ENCODE data around the gene RAB22A. TPM values are rescaled to one million over a fixed set of nuclear protein-coding genes. Genes with fewer than 3 reads are reported as not detected.

RAB22A gene
- total RNA-seq, 4 donors from 2014 or later: 4.2 to 25.9 (median 20.7) TPM

- Histone ChIP-seq H3K36me3 (no peaks in the 10 kb centered on the region), H3K27ac (peak overlapping the region in 1 of 4 donors; percentile 3), H3K27me3 (no peaks in the 10 kb centered on the region), H3K4me3 (no peak overlapping the region), H3K4me1 (peaks cover 3 to 21% (median 7%) of the 10 kb centered on the region in 4 donors), H3K9me3 (no peaks in the 10 kb centered on the region)
- intact Hi-C loops (cut with DNase I; ENCODE audit: low total_unique reads) (no loop called here), in situ Hi-C loops (cut with MboI; ENCODE audit: low pct_ligation_motif_present in 1 of 4, low pct_unique_long_range_greater_than_20kb in 1 of 4, low sequenced_read_pairs in 3 of 4) (loop anchor here in 1 of 4 donors (25.0 kb wide), 1 partner anchor 104 kb away; the partner anchor contains the start of gene RAB22A)
- WGBS, 2 donors (ENCODE audit: low coverage in 1 of 2): 83 to 88% methylated on average over 1 of the region's 1 CpG
- no peak for DNase-seq
- TF ChIP-seq POLR2A (IDR thresholded peaks at IDR 0.05): no peak
- TF ChIP-seq CTCF (IDR thresholded peaks at IDR 0.05): no peak
- no peak for TF ChIP-seq POLR2AphosphoS5 (IDR thresholded peaks at IDR 0.05)
- TF ChIP-seq EP300 (IDR thresholded peaks at IDR 0.05; ENCODE audit: low read depth): no peak
Observed at GRCh38 chr20:58416057-58416456, 106.5 kb downstream of the RAB22A start.

- Histone ChIP-seq H3K27me3 (no peaks in the 10 kb centered on the region), H3K9me3 (no peaks in the 10 kb centered on the region), H3K27ac (peak overlapping the region in 2 of 4 donors; percentile 3 to 20), H3K4me3 (no peak overlapping the region), H3K36me3 (no peaks in the 10 kb centered on the region), H3K4me1 (peaks cover 3 to 21% (median 7%) of the 10 kb centered on the region in 4 donors)
- no peak for DNase-seq
- intact Hi-C loops (cut with DNase I; ENCODE audit: low total_unique reads): no loop called here
- 68% methylated on average over 2 of the region's 2 CpGs; no CpG with 5 or more reads in 1 of the 2 donors for WGBS, 2 donors (ENCODE audit: low coverage in 1 of 2)
- TF ChIP-seq POLR2AphosphoS5 (IDR thresholded peaks at IDR 0.05) (no peak), EP300 (IDR thresholded peaks at IDR 0.05; ENCODE audit: low read depth) (no peak), POLR2A (IDR thresholded peaks at IDR 0.05) (no peak), CTCF (IDR thresholded peaks at IDR 0.05) (no peak)
- in situ Hi-C loops (cut with MboI; ENCODE audit: low pct_ligation_motif_present in 1 of 4, low pct_unique_long_range_greater_than_20kb in 1 of 4, low sequenced_read_pairs in 3 of 4): loop anchor here in 1 of 4 donors (25.0 kb wide), 1 partner anchor 105 kb away; the partner anchor contains the start of gene RAB22A
Observed at GRCh38 chr20:58416835-58417234, 107.3 kb downstream of the RAB22A start.

Other genes starting within 250 kb of the RAB22A start
- gene ANKRD60, start 81.1 kb upstream of the RAB22A start, total RNA-seq: not detected
- gene VAPB, start 79.5 kb downstream of the RAB22A start, total RNA-seq: 10 to 100 TPM; 11.6 to 44.8 (median 28.0) TPM
- gene APCDD1L, start 205.7 kb downstream of the RAB22A start, total RNA-seq: under 1 TPM in 1 of 4 donors, not detected in 3; 0.16 TPM